Astrocyte of the cerebellum (primary cell): ENCODE results near the gene POLN.
"Not testable (repeated sequence)": the region's sequence is repeated elsewhere in the genome, so short reads cannot be mapped to it uniquely, and the experiment has no call there.

Experiments
- DNase-seq: peaks from one replicate; pipeline ENCODE4 v3.0.0-alpha.2; 2011; ENCODE audit warnings: low read depth
- H3K4me3 ChIP-seq: 2 replicates; pipeline ENCODE4 v1.5.1; 2011; ENCODE audit warnings: mild to moderate bottlenecking, low read depth, low read length, moderate library complexity
- CTCF ChIP-seq: IDR thresholded peaks from 2 replicates; pipeline ENCODE4 v1.5.1; 2012; ENCODE audit warnings: low read length, low read depth, moderate library complexity, mild to moderate bottlenecking; ENCODE audit errors: missing control alignments
- in situ Hi-C: cut with HindIII; loops from 2 replicates; pipeline ENCODE4 v1.10.0; 2017; ENCODE audit warnings: low sequenced_read_pairs

POLN gene

DNA sequence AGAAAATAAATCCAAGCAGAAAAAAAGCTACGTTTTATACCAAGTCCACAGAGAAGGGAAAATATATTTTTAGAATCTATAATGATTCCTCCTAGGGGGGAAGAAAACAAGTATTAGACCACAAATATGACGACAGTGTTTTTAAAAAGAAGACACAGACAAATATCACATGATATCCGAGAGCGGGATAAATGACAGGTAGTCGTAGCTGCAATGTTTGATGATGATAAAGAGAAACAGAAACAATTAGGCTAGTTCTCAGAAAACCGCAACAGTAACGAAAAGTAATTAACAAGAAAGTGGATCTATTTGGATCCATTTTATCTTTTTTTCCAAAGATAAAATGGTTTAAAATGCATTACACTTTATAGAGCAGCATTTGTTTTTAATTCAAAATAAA lies 918 bp downstream of the POLN start:
- in situ Hi-C loops: loop anchor here (10.0 kb wide), 2 partner anchors 84 to 394 kb away; no protein-coding TSS in a partner anchor
- no peak for TF ChIP-seq CTCF
- DNase-seq: no peak
- H3K4me3 ChIP-seq: peak overlapping the region; percentile 84

GRCh38 chr4:2236944-2237666 lies 4.8 kb downstream of the POLN start:
- no peak for DNase-seq
- in situ Hi-C loops: no loop called here
- H3K4me3 ChIP-seq: no peak overlapping the region
- TF ChIP-seq CTCF: no peak

DNA sequence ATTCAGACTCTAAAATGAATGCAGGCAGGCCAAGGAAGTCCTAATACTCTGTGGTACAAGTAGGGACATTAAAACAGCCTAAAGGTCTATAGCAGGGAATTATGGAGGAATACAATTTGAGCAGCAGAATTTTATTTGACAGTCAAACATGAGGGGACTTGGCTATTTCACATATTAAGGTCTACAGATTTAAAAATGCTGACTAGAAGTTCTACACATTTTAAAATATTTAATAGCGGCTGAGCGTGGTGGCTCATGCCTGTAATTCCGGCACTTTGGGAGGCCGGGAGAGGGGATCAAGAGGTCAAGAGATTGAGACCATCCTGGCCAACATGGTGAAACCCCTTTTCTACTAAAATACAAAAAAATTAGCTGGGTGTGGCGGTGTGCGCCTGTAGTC lies 10.8 kb downstream of the POLN start:
- no peak for DNase-seq
- in situ Hi-C loops: no loop called here
- TF ChIP-seq CTCF: no peak
- no peak overlapping the region for H3K4me3 ChIP-seq

- DNase-seq: no peak
- in situ Hi-C loops: no loop called here
- TF ChIP-seq CTCF: no peak
- H3K4me3 ChIP-seq: no peak overlapping the region
Measured at GRCh38 chr4:2226261-2226660, 15.7 kb downstream of the POLN start.

DNA sequence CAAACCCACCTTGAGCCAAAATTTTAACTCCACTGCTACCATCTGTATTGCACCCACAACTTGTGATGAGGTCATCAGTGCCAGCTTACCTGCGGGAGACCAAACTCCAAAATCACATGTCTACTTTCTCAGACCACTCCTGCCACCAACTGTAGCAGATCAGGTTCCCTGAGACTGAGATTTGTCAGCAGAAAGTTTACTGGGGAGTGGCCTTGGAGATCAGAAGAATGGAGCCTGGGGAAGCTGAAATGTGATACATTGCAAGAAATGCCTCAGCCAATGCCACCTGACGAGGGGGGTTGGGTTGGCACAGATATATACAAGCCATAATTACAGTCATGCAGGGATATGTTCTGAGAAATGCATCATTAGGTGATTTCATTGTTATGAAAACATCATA lies 19.1 kb downstream of the POLN start:
- in situ Hi-C loops: no loop called here
- no peak for DNase-seq
- TF ChIP-seq CTCF: no peak
- H3K4me3 ChIP-seq: no peak overlapping the region

- H3K4me3 ChIP-seq, in situ Hi-C loops, DNase-seq: not testable (repeated sequence)
Measured at GRCh38 chr4:2221378-2221777, 20.5 kb downstream of the POLN start.

GRCh38 chr4:2220016-2220630 lies 21.8 kb downstream of the POLN start:
- in situ Hi-C loops: no loop called here
- H3K4me3 ChIP-seq: no peak overlapping the region
- DNase-seq: peak; percentile 53
- TF ChIP-seq CTCF: peak; percentile 94
